Neuron (in vitro differentiated cells): ENCODE measurements around the gene KAZN.

Source experiments
- H2AFZ ChIP-seq: one replicate; pipeline ENCODE4 v1.6.1; 2013; ENCODE audit warnings: low read depth, mild to moderate bottlenecking, inconsistent platforms, low read length, moderate library complexity
- H3K27me3 ChIP-seq: one replicate; pipeline ENCODE4 v1.6.1; 2013; ENCODE audit warnings: low read length; ENCODE audit not compliant: insufficient read depth
- H3K36me3 ChIP-seq: one replicate; pipeline ENCODE4 v1.6.1; 2013; ENCODE audit warnings: low read length; ENCODE audit not compliant: insufficient read depth
- H3K4me1 ChIP-seq: one replicate; pipeline ENCODE4 v1.6.1; 2013; ENCODE audit warnings: low read length; ENCODE audit not compliant: insufficient read depth
- H3K4me3 ChIP-seq: 2 replicates; pipeline ENCODE4 v1.5.1; 2013; ENCODE audit warnings: mild to moderate bottlenecking, low read length, moderate library complexity
- H3K9me3 ChIP-seq: one replicate; pipeline ENCODE4 v1.6.1; 2013; ENCODE audit warnings: low read length

The KAZN gene

DNA sequence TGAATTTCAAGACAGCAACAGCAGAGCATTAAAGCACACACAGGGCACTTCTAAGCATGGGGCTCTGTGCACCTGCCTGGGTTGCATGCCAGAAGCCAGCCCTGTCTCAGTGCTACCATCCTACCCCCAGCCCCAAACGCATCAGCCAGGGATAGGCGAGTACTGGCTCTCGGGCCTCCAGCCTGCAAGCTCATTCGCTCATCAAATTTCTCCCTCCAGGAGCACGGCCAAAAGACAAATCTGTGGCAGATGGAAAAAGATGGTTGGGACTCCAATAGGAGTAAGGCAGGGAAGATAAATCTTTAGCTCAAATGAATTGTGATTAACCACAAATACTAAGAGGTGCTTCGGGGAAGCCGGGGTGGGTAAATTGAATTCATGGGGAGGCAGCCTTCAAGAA is 189.6 kb downstream of the KAZN start:
- Histone ChIP-seq H3K27me3 (no peaks in the 10 kb centered on the region), H3K4me1 (no peaks in the 10 kb centered on the region), H3K36me3 (peaks cover 12% of the 10 kb centered on the region), H3K9me3 (no peaks in the 10 kb centered on the region), H3K4me3 (no peak overlapping the region), H2AFZ (no peak overlapping the region)

DNA sequence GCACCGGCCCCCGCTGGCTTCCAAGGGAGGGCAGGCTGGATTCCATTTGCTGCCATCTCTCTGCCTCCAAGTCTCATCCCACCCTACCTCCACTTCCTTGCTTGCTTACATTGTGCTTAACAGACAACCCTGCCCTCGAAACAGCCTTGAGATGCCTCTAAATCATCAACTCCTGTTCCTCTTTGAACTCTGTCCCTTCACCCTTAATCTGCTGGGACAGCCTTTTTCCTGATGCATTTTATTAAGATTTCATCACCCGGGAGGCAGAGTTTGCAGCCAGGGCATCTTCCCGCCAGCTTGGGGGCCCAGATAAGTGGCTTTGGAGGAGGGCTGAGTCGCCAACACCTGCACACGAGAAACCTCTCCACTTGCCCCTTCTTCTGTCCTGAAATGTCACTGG is 192.5 kb downstream of the KAZN start:
- Histone ChIP-seq H3K9me3 (peaks cover 1% of the 10 kb centered on the region), H2AFZ (no peak overlapping the region), H3K4me1 (no peaks in the 10 kb centered on the region), H3K27me3 (no peaks in the 10 kb centered on the region), H3K4me3 (no peak overlapping the region), H3K36me3 (peaks cover 12% of the 10 kb centered on the region)

- Histone ChIP-seq H3K36me3 (peaks cover 12% of the 10 kb centered on the region), H2AFZ (no peak overlapping the region), H3K9me3 (peaks cover 2% of the 10 kb centered on the region), H3K27me3 (no peaks in the 10 kb centered on the region), H3K4me1 (no peaks in the 10 kb centered on the region), H3K4me3 (no peak overlapping the region)
Observed at GRCh38 chr1:14791654-14792053, 193.2 kb downstream of the KAZN start.

- Histone ChIP-seq H3K9me3 (peaks cover 2% of the 10 kb centered on the region), H3K4me3 (no peak overlapping the region), H3K36me3 (peaks cover 7% of the 10 kb centered on the region), H2AFZ (no peak overlapping the region), H3K4me1 (no peaks in the 10 kb centered on the region), H3K27me3 (no peaks in the 10 kb centered on the region)
Observed at GRCh38 chr1:14794136-14794768, 195.8 kb downstream of the KAZN start.

- H3K4me1 ChIP-seq, result no peaks in the 10 kb centered on the region
- no peak overlapping the region for H2AFZ ChIP-seq
- H3K36me3 ChIP-seq, result peaks cover 9% of the 10 kb centered on the region
- H3K9me3 ChIP-seq, result peaks cover 2% of the 10 kb centered on the region
- no peak overlapping the region for H3K4me3 ChIP-seq
- H3K27me3 ChIP-seq, result no peaks in the 10 kb centered on the region
Observed at GRCh38 chr1:14794906-14795305, 196.4 kb downstream of the KAZN start.

DNA sequence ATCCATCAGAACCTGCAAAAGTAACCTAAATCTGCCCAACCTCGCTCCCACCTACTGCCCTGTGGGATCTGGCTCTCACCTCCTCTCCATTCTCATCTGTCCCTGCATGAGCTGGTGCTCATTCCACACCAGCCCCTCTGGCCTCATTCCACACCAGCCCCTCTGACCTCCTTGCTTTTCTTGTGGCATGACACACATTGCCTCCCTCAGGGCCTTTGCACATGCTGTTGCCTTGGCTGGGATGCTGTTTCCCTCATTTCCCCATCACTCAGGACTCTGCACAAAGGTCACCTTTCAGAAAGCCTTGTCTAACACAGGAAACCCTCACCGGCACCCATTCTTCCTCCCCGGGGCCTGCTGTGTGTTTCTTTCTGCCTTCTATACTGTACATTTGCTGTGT is 197.1 kb downstream of the KAZN start:
- H3K27me3 ChIP-seq, result no peaks in the 10 kb centered on the region
- peaks cover 13% of the 10 kb centered on the region for H3K36me3 ChIP-seq
- H3K9me3 ChIP-seq, result peaks cover 2% of the 10 kb centered on the region
- no peak overlapping the region for H3K4me3 ChIP-seq
- no peaks in the 10 kb centered on the region for H3K4me1 ChIP-seq
- H2AFZ ChIP-seq, result no peak overlapping the region

DNA sequence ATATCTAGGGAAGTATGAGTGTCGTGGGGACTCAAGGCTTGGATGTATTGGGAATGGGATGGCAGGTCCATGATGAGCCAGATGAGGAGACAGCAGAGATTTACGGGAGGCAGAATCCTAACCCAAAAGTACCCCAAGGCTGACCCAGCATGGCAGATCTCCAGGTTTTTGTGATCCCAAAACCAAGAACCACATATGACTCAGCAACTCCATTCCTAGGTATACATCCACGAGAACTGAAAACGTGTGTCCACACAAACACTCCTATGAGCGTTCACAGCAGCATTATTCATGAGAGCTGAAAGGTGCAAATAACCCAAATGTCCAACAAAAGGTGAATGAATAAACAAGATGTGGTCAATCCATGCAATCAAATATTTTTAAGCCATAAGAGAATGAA is 201.5 kb downstream of the KAZN start:
- Histone ChIP-seq H3K36me3 (peaks cover 15% of the 10 kb centered on the region), H2AFZ (no peak overlapping the region), H3K27me3 (no peaks in the 10 kb centered on the region), H3K4me3 (no peak overlapping the region), H3K9me3 (peaks cover 2% of the 10 kb centered on the region), H3K4me1 (no peaks in the 10 kb centered on the region)

DNA sequence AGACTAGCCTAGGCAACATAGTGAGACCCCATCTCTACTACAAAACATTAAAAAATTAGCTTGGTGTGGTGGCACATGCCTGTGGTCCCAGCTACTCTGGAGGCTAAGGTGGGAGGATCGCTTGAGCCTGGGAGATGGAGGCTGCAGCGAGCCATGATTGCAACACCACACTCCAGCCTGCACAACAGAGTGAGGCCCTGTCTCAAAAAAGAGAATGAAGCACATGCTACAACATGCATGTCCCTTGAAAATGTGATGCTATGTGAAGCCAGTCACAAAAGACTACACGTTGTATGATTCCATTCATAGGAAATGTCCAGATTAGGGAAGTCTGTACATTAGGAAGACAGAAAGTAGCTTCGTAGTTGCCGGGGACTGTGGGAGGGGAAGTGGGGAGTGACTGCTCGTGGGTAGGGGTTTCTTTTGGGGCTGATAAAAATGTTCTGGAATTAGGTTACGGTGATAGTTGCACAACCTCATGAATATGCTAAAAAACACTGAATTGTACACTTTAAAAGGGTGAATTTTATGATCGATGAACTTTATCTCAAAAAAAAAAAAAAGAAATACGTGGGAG is 202.1 kb downstream of the KAZN start:
- Histone ChIP-seq H3K4me1 (no peaks in the 10 kb centered on the region), H3K27me3 (no peaks in the 10 kb centered on the region), H2AFZ (no peak overlapping the region), H3K4me3 (no peak overlapping the region), H3K9me3 (peaks cover 2% of the 10 kb centered on the region), H3K36me3 (peaks cover 15% of the 10 kb centered on the region)

DNA sequence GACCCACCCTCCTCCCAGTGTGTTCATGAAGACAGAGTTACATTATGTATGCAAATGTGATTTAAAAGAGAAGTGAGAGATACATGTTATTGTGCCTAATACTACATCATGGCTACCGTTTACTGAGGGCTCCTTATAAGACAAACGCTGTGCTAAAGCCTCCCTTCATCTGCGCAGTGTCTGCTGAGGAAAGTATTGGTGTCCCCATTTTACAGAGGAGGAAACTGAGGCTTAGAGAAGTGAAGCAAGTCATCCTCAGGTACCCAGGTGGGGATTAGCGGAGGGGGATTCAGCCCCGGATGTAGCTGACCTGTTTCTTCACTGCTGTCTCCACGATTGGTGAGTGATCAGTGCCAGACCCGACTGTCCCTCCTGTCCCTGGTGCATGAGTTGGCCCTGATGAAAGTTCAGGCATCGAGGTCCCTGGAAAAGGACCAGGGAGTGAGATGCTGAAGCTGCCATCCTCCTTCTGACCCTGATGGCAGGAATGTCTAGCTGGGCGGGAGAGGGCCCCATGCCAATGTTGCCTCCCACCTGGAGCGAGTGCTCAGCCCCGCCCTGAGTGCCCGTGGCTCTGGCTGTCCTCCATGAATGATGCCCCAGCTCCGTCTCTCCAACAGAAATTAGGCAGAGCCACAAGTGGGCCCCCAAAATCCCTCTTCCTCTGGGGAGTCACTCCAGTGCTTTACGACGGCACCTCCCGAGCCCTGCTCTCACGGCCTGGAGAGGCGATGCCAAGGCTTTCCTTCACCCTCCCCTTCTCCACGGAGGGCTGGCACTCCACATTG is 204.7 kb downstream of the KAZN start:
- peaks cover 23% of the 10 kb centered on the region for H3K36me3 ChIP-seq
- no peaks in the 10 kb centered on the region for H3K4me1 ChIP-seq
- no peaks in the 10 kb centered on the region for H3K27me3 ChIP-seq
- H3K9me3 ChIP-seq, result peaks cover 15% of the 10 kb centered on the region
- no peak overlapping the region for H2AFZ ChIP-seq
- H3K4me3 ChIP-seq, result no peak overlapping the region

GRCh38 chr1:14804626-14805025 is 206.1 kb downstream of the KAZN start:
- Histone ChIP-seq H3K9me3 (peaks cover 17% of the 10 kb centered on the region), H3K27me3 (no peaks in the 10 kb centered on the region), H3K36me3 (peaks cover 18% of the 10 kb centered on the region), H3K4me3 (no peak overlapping the region), H2AFZ (no peak overlapping the region), H3K4me1 (no peaks in the 10 kb centered on the region)

DNA sequence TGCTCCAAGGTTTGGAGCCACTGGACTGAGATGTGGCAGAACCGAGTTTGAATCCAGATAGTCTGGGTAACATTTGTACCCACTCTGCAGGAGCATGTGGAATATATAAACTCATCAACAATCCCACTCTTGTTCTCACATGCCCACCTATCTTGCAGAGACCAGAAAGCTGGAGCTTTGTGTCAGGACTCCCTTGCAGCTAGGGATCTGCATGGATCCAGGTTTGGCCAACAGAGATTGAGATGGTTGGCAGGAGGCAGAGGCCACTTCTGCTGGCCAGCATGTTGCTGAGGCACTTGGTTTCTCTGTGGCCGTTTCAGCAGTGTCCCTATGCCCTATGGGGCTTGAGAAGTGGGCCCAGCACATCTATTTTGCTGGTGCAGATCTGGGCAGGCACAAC is 208.3 kb downstream of the KAZN start:
- peaks cover 17% of the 10 kb centered on the region for H3K9me3 ChIP-seq
- H3K4me1 ChIP-seq, result peaks cover 4% of the 10 kb centered on the region
- no peak overlapping the region for H2AFZ ChIP-seq
- no peaks in the 10 kb centered on the region for H3K27me3 ChIP-seq
- H3K36me3 ChIP-seq, result peaks cover 11% of the 10 kb centered on the region
- no peak overlapping the region for H3K4me3 ChIP-seq

- Histone ChIP-seq H2AFZ (no peak overlapping the region), H3K4me1 (peaks cover 4% of the 10 kb centered on the region), H3K9me3 (peaks cover 21% of the 10 kb centered on the region), H3K27me3 (no peaks in the 10 kb centered on the region), H3K4me3 (no peak overlapping the region), H3K36me3 (peaks cover 8% of the 10 kb centered on the region)
Observed at GRCh38 chr1:14808768-14809167, 210.3 kb downstream of the KAZN start.

DNA sequence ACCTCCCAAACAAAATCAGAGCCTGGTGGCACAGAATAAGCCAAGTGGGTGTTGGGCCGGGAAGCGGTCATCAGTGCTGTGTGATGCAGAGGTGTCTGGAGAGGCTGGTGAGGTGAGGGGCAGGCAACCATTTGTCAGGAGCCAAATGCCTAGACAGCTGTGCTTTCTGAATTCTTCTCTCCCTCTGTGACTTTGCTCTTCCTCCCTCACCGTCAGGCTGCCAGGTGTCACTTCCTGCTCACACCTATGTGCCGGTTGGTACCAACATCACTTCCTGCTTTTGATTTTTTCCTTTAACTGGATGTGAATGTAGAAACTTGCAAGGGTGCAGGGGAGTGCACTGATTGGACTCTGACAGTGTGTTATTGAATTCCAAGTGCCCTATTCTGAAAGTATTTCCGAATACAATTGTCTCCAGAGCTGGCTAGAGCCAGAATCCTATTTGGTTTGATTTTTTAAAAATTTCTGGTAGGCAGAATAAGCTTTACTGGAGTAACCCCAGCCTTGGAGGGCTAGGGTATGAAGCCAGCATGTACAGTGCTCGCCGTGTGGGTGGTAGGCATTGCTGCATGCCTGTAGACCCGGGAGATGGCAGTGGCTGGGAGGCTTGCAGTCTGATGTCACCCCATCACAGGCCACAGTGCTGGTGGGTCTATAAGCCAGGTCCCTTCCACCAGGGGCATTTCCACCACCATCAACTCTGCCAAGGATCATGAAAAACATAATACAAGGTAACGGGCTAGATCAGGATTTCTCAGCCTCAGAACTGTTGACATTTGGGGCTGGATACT is 210.9 kb downstream of the KAZN start:
- H2AFZ ChIP-seq, result no peak overlapping the region
- peaks cover 21% of the 10 kb centered on the region for H3K9me3 ChIP-seq
- peaks cover 8% of the 10 kb centered on the region for H3K36me3 ChIP-seq
- no peak overlapping the region for H3K4me3 ChIP-seq
- H3K27me3 ChIP-seq, result no peaks in the 10 kb centered on the region
- H3K4me1 ChIP-seq, result peaks cover 4% of the 10 kb centered on the region
